Ishikawa (cell line): ENCODE data around the gene SRGAP1.

Experiments used
- CEBPB ChIP-seq: IDR thresholded peaks from 2 replicates; pipeline ENCODE4 v1.6.1; 2012
- CREB1 ChIP-seq: IDR thresholded peaks from 2 replicates; pipeline ENCODE4 v1.6.1; 2012; ENCODE audit warnings: low read depth
- EGR1 ChIP-seq: IDR thresholded peaks from 2 replicates; pipeline ENCODE4 v1.6.1; 2012
- EP300 ChIP-seq: IDR thresholded peaks from 2 replicates; pipeline ENCODE4 v1.6.1; 2012; ENCODE audit warnings: borderline replicate concordance
- FOXM1 ChIP-seq: IDR thresholded peaks from 2 replicates; pipeline ENCODE4 v1.6.1; 2012; ENCODE audit warnings: low read depth, borderline replicate concordance
- MAX ChIP-seq: IDR thresholded peaks from 2 replicates; pipeline ENCODE4 v1.6.1; 2012
- NFIC ChIP-seq: IDR thresholded peaks from 2 replicates; pipeline ENCODE4 v1.6.1; 2012
- RAD21 ChIP-seq: IDR thresholded peaks from 2 replicates; pipeline ENCODE4 v1.6.1; 2012; ENCODE audit warnings: low read depth
- TEAD4 ChIP-seq: IDR thresholded peaks from 2 replicates; pipeline ENCODE4 v1.6.1; 2012
- YY1 ChIP-seq: IDR thresholded peaks from 2 replicates; pipeline ENCODE4 v1.6.1; 2012; ENCODE audit warnings: low read depth

- TF ChIP-seq CREB1 (no peak), EP300 (no peak), CEBPB (no peak), MAX (no peak), NFIC (no peak), RAD21 (no peak), FOXM1 (no peak), YY1 (no peak), EGR1 (no peak), TEAD4 (no peak)
Measured at GRCh38 chr12:64177001-64177400, 332.5 kb downstream of the SRGAP1 start.
